Esophagus muscularis mucosa (tissue), 3 donors: ENCODE data around the gene HEBP2.

Experiments
- CTCF ChIP-seq, 3 experiments: fragments of 200-600 bp in 2 of 3; fragments of 450-650 bp in 1 of 3; sonication (generic) in 2 of 3; IDR thresholded peaks; one replicate each; pipeline ENCODE4 v1.5.1; 2017 to 2019; ENCODE audit warnings: antibody characterized with exemption in 3 of 3, mild to moderate bottlenecking in 2 of 3, moderate library complexity in 1 of 3
- POLR2A ChIP-seq: fragments of 450-650 bp; IDR thresholded peaks from one replicate; pipeline ENCODE4 v1.6.1; 2017; ENCODE audit warnings: antibody characterized with exemption, moderate library complexity, mild to moderate bottlenecking, low read depth
- POLR2AphosphoS5 ChIP-seq, 2 donors: sonication (generic); formaldehyde crosslinking; IDR thresholded peaks; one replicate each; pipeline ENCODE4 v1.6.1; 2017; ENCODE audit warnings: antibody characterized with exemption in 2 of 2

- TF ChIP-seq CTCF (IDR thresholded peaks at IDR 0.05) (no peak), POLR2AphosphoS5 (IDR thresholded peaks at IDR 0.05) (no peak), POLR2A (no peak)
Observed at GRCh38 chr6:138429761-138430160, 25.7 kb downstream of the HEBP2 start.
